Inferior parietal cortex (tissue), 1 donor: ENCODE measurements around the gene PRSS21.

Experiments used
- DNase-seq: peaks from one replicate; pipeline ENCODE4 v3.0.0-alpha.2; 2016; ENCODE audit errors: extremely low spot score

PRSS21 gene

DNA sequence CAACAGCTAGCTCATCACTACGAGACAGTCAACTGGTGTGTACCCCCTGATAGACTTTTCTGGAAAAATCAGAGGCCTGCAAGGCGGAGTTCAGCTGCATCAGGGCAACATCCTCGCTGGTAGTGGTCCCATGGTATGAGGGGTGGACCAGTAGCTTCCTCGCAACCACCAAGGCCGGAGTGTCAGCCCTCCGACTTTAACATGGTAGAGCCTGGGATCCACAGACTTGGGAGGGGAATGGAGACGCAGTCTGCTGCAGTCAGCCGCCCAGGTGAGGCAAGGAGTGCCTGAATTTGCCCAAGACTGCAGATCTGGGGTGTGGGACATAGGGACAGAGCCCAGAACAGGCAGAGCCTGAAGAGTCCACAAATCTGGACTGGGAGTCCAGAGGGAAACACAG lies 26.5 kb downstream of the PRSS21 start:
- no peak for DNase-seq

- DNase-seq, result no peak
These were observed 28.1 kb downstream of the PRSS21 start for GRCh38 chr16:2845116-2845515.

DNA sequence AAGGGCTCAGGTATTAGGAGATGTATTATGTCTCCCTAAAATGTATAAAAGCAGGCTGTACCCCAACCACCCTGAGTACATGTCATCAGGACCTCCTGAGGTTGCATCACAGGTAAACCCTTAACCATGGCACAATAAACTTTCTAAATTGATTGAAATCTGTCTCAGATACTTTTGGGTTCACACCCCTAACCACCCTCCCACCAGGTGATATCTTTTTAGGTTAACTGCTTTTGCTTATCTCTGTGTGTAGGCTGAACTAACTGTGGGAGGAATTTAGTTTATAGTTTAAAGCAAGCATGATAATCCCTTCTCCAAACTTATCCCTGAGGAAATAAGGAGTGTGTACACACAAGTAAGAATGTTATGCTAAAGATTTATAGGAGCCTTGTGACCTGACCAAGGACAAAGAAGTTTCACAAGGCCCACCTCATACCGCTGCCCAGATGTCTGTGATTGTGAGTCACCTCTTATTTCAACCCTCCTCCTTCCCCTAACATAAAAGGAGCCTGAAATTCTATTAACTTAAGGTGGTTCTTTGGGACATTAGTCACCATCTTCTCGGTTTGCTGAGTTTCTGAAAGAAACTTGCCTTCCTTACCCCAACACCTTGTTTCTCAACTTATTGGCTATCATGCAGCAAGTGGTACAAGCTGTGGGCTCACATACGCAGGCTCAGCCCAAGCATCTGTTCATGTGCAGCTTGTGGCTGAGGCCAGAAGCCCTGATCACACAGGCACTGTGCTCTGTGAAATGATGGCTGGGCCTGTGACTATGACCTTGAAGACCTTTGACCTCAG lies 29.7 kb downstream of the PRSS21 start:
- DNase-seq, result no peak

GRCh38 chr16:2848933-2849725 lies 32.1 kb downstream of the PRSS21 start:
- DNase-seq, result no peak

DNA sequence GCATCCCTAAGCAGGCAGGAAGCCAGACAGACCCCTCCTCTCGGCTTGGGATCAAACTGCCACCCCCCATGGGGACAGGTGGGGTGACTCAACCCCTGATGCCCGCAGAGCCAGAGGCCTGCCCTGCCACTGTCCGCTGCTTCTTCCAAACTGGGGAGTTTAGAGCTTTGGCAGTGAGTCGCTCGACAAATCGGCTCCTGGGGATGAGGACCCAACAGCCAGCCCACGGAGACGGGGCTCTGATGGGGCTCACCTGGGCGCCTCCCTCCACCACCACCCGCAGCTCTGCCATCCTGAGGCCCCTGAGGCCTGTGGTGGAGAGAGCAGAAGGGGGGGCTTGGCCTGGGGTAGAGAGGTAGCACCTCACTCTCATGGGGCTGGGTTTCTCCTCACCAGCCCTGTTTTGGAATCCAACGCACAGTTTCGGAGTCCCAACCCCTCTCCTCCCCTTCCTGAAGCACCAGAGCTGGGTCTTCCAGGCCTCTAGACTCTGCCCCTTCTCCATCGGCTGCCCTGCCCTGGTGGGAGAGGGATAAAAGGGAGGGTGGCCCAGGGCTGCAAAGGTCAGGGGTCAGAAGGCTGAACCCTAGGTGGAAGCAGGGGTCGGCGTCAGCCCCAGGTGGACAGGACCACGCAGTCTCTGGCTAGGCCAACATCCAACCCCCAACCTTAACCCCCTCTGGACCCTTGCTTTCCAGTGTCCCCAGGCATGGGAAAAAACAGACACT lies 35.1 kb downstream of the PRSS21 start:
- no peak for DNase-seq

GRCh38 chr16:2852731-2853507 lies 35.9 kb downstream of the PRSS21 start:
- DNase-seq, result no peak

DNA sequence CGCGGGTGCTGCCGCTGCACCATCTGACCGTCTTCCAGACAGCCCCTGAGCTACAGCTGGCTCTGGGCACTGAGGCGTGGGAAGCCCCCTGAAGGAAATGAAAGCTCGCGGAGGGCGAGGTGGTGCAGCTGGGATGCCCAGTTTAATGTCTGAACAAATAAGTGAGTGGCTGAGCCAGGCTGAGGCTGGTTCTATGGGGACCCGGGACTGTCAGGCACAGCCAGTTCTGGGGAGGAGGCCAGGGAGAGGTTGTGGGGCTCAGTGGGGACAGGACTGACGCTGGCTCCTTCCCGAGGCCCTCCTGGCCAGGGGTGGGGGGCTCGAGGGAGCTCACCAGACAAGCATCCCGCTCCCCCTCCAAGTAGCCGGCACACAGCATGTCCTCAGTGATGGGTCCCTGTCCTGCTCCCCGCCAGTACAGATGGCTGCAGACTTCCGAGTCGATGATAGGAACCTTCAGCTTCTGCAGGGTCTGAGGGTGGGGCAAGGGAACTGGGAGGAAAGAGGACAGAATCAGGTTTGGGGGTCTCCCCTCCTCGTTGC lies 36.6 kb downstream of the PRSS21 start:
- no peak for DNase-seq

DNA sequence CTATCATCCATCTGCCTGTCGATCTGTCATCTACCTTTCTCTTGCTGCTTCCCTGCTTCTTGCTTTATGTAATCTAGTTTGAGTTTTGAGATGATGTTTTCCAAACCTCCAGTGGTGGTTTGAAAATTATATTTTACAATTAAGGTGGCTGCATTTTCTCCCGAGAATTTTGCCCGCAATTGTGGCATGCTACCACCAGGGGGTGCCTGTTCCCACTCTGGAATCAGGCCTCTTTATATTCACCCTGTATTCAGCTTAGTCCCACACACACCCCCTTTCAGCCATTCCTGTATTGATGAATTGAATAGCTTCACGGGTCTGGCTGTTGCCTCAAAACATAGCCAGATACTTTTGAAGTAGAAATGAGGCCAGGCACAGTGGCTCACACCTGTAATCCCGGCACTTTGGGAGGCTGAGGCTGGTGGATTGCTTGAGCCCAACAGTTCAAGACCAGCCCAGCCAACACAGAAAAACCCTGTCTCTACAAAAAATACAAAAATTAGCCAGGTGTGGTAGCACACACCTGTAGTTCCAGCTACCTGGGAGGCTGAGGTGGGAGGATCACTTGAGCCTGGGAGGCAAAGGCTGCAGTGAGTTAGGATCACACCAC lies 37.8 kb downstream of the PRSS21 start:
- DNase-seq, result no peak

GRCh38 chr16:2855536-2855935 lies 38.5 kb downstream of the PRSS21 start:
- no peak for DNase-seq

- DNase-seq, result no peak
These were observed 39.1 kb downstream of the PRSS21 start for GRCh38 chr16:2856061-2856670.

DNA sequence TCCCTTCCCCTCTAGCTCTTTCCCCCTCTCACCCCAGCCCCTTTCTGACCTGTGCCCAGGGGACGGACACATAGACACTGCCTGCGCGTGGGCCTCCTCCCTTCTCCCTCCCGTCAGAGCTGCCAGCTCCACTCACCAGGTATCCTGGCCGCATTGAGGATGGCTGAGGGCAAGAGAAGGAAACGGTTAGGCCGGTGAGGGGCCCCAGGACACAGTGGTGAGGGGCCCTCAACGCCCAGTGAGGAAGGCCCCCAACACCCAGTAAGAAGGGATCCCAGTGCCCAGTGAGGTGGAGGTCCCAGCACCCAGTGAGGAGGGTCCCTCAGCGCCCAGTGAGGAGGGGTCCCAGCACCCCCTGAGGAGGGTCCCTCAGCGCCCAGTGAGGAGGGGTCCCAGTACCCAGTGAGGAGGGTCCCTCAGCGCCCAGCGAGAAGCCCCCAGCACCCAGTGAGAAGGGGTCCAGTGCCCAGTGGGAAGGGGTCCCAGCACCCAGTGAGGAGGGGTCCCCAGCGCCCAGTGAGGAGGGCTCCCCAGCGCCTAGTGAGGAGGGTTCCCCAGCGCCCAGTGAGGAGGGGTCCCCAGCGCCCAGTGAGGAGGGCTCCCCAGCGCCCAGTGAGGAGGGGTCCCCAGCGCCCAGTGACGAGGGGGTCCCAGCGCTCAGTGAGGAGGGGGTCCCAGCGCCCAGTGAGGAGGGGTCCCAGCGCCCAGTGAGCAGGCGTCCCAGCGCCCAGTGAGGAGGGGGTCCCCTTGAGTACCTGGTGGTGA lies 39.8 kb downstream of the PRSS21 start:
- DNase-seq, result no peak

DNA sequence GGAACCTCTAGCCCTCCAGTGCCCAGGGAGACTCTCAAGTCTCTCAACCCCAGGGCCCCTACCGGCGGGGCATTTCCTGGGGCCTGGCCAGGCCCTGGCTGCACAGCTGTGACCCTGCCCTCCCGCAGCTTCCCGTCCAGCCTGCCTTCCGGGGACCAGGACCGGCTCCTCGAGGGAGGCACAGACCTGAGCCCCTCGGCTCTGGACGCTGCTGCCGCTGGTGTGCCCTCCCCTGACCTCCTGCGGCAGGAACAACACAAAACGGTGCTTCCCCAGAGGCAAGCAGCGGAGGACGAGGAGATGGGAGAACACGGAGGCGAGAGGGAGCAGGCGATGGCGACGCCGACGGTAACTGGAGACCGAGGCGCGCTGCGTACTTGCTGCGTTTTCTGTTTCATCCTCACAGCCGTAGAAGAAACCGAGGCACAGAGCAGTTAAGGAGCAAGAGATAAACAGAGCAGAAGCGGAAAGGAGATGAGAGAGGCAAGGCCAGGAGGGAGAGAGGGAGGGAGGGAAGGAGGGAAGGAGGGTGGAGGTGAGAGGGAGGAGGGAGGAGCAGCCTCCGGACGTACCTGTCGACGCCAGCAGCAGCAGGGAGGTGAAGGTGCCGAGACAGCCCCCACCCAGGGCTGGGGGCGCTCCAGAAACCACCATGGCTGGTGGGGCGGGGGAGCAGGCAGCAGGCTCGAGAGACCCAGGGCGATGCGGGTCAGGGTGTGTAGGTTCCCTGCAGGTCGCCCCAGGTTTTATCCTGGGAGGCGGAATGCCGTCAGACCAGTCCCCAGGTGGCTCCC lies 40.6 kb downstream of the PRSS21 start, which contains the start of gene PRSS22:
Gene PRSS22, minus strand, starts transcription at position 720 of the 794 bp plus-strand sequence. Its CDS starts 66 bp downstream, at position 654.
- no peak for DNase-seq

DNA sequence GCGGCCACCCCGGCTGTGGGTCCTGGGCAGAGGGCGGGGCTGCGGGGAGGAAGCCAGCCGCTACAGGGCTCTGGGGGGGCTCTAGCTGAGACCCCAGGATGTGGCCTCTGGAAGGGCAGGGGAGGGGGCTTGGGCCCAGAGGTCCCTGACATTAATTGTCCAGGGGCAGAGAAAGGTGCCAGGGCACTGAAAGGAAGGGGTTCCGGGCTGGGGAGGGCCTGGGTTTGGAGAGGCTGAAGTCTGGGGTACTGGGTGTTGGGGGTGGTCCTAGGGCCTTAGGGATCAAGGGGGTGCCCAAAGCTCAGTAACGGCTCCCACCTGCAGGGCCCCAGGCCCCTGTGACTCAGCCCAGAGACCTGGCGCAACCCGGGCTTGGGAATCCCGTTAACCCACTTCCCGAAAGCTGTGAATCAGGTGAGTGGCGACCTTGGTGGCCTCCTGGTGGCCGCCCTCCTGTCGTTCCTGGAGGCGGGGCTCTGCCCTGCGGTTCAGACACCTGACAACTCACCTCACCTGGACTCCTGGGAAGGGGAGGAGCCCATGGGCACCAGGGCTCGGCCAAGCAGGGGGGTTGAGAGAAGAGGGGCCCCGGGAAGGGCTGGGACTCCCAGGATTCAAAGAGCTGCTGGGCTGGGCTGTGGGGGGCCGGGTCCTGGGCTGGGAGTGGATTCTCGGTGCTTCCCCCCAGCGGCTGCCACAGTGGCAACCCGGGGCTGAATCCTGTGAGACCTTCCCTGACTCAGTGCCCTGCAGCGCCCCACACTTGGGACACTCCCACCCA lies 41.4 kb downstream of the PRSS21 start:
- no peak for DNase-seq

GRCh38 chr16:2859686-2860265 lies 42.7 kb downstream of the PRSS21 start:
- no peak for DNase-seq

DNA sequence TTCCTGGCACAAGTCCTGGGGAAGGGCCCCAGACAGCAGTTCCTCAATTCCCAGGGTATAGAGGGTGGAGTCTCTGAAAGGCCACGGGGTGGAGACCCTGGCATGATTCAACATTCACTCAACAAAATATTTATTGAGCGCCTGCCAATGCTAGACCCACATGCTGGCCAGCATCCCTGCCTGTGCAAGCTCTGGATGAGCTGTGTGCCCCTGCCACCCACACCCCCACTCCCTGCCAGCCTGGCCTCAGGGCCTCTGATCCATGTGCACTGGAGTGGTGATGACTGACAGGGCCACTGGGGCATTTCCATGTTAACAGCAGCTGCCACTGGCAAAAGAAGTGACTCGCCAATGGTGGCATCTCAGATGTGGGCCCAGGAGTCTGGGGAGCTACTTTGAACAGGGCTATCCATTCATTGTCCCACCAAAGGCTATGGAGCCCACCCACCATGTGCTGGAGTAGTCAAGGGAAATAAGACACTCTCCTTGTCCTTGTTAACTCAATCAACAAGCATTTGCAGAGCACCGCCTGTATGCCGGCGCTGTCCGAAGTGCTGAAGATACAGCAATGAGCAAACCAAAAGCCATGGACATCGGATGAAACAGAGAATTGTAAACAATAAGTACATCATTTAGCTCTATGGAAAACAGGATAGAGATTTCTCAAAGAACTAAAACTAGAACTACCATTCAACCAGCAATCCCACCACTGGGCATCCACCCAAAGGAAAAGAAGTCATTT lies 44.0 kb downstream of the PRSS21 start:
- DNase-seq, result no peak

DNA sequence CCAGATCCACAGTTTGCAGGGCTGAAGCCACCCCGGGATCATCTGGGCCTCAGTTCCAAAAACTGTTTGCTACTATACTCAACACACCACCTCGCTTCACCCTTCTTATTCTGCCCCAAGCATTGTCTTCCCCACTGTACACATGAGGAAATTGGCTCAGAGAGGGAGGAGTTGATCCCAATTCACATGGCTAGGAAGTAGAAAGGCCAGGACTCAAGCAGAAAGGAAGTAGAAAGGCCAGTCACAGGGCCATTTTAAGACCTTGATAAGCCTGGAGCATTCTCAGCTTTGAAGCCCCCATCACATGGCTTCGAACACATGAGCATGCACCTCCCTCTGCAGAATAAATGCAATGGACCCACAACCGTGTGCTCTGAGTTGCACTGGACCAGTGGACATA lies 48.6 kb downstream of the PRSS21 start:
- no peak for DNase-seq

- no peak for DNase-seq
These were observed 49.4 kb downstream of the PRSS21 start for GRCh38 chr16:2866431-2866830.
